Ectodermal cell (in vitro differentiated cells): Measurements from ENCODE around the gene PRRX2.

Experiments
- H3K27ac ChIP-seq: 2 replicates; pipeline ENCODE4 v1.7.0; 2013; ENCODE audit warnings: mild to moderate bottlenecking, low read depth, low read length; ENCODE audit not compliant: insufficient read depth, poor library complexity, severe bottlenecking
- H3K27me3 ChIP-seq: 2 replicates; pipeline ENCODE4 v1.7.0; 2013; ENCODE audit warnings: mild to moderate bottlenecking, low read length; ENCODE audit not compliant: insufficient read depth, control insufficient read depth, poor library complexity, severe bottlenecking
- H3K36me3 ChIP-seq: one replicate; pipeline ENCODE4 v1.7.0; 2013; ENCODE audit warnings: low read length; ENCODE audit not compliant: control insufficient read depth, insufficient read depth
- H3K4me1 ChIP-seq: one replicate; pipeline ENCODE4 v1.7.0; 2013; ENCODE audit warnings: low read length; ENCODE audit not compliant: control insufficient read depth, insufficient read depth
- H3K4me3 ChIP-seq: 2 replicates; pipeline ENCODE4 v1.7.0; 2013; ENCODE audit warnings: low read depth, low read length, control low read depth; ENCODE audit not compliant: insufficient read depth
- H3K9me3 ChIP-seq: 2 replicates; pipeline ENCODE4 v1.7.0; 2013; ENCODE audit warnings: mild to moderate bottlenecking, low read length, moderate library complexity; ENCODE audit not compliant: control insufficient read depth
- WGBS, 2 experiments: methylation state at CpG; one replicate each; pipeline ENCODE4 v1.1.7; 2013; ENCODE audit warnings: missing lambda C conversion rate in 2 of 2; 5-methylcytosine and 5-hydroxymethylcytosine counted together

Gene PRRX2

GRCh38 chr9:129627556-129628440 lies 37.6 kb upstream of the PRRX2 start:
- H3K27ac ChIP-seq, result no peak overlapping the region
- H3K36me3 ChIP-seq, result peaks cover 4% of the 10 kb centered on the region
- no peaks in the 10 kb centered on the region for H3K27me3 ChIP-seq
- no peaks in the 10 kb centered on the region for H3K9me3 ChIP-seq
- H3K4me1 ChIP-seq, result peaks cover 10% of the 10 kb centered on the region
- 83 to 87% methylated on average over 12 of the region's 12 CpGs for WGBS, 2 experiments
- peak overlapping the region; percentile 75 for H3K4me3 ChIP-seq

GRCh38 chr9:129628709-129629108 lies 36.7 kb upstream of the PRRX2 start:
- peaks cover 6% of the 10 kb centered on the region for H3K36me3 ChIP-seq
- 95 to 96% methylated on average over 6 of the region's 6 CpGs for WGBS, 2 experiments

GRCh38 chr9:129629251-129629820 lies 36.1 kb upstream of the PRRX2 start:
- H3K27me3 ChIP-seq, result no peaks in the 10 kb centered on the region
- 96 to 97% methylated on average over 8 of the region's 8 CpGs for WGBS, 2 experiments
- no peak overlapping the region for H3K27ac ChIP-seq
- H3K4me1 ChIP-seq, result peaks cover 10% of the 10 kb centered on the region
- peaks cover 11% of the 10 kb centered on the region for H3K36me3 ChIP-seq
- no peaks in the 10 kb centered on the region for H3K9me3 ChIP-seq
- H3K4me3 ChIP-seq, result no peak overlapping the region

More at GRCh38 chr9:129628709-129629108, 36.7 kb upstream of the PRRX2 start:
- no peaks in the 10 kb centered on the region for H3K27me3 ChIP-seq
- H3K4me3 ChIP-seq, result no peak overlapping the region
- peaks cover 10% of the 10 kb centered on the region for H3K4me1 ChIP-seq
- H3K9me3 ChIP-seq, result no peaks in the 10 kb centered on the region
- H3K27ac ChIP-seq, result no peak overlapping the region

GRCh38 chr9:129630967-129631673 lies 34.3 kb upstream of the PRRX2 start:
- Histone ChIP-seq H3K27ac (no peak overlapping the region), H3K9me3 (no peaks in the 10 kb centered on the region), H3K4me3 (no peak overlapping the region), H3K36me3 (peaks cover 26% of the 10 kb centered on the region), H3K4me1 (peaks cover 10% of the 10 kb centered on the region), H3K27me3 (no peaks in the 10 kb centered on the region)
- WGBS, 2 experiments, result 82 to 84% methylated on average over 21 of the region's 21 CpGs

- H3K36me3 ChIP-seq, result peaks cover 26% of the 10 kb centered on the region
Measured at GRCh38 chr9:129631674-129632129, 33.7 kb upstream of the PRRX2 start.

GRCh38 chr9:129632460-129632859 lies 33.0 kb upstream of the PRRX2 start:
- peaks cover 4% of the 10 kb centered on the region for H3K4me1 ChIP-seq
- H3K36me3 ChIP-seq, result peaks cover 33% of the 10 kb centered on the region
- WGBS, 2 experiments, result 96% methylated on average over 13 of the region's 13 CpGs
- no peaks in the 10 kb centered on the region for H3K9me3 ChIP-seq
- H3K4me3 ChIP-seq, result no peak overlapping the region
- H3K27me3 ChIP-seq, result no peaks in the 10 kb centered on the region
- H3K27ac ChIP-seq, result no peak overlapping the region

More at GRCh38 chr9:129631674-129632129, 33.7 kb upstream of the PRRX2 start:
- H3K9me3 ChIP-seq, result no peaks in the 10 kb centered on the region
- no peak overlapping the region for H3K27ac ChIP-seq
- no peaks in the 10 kb centered on the region for H3K27me3 ChIP-seq
- H3K4me1 ChIP-seq, result peaks cover 10% of the 10 kb centered on the region
- 89 to 90% methylated on average over 19 of the region's 19 CpGs for WGBS, 2 experiments
- H3K4me3 ChIP-seq, result no peak overlapping the region

- H3K27ac ChIP-seq, result no peak overlapping the region
- H3K4me1 ChIP-seq, result no peaks in the 10 kb centered on the region
- H3K27me3 ChIP-seq, result no peaks in the 10 kb centered on the region
- H3K4me3 ChIP-seq, result no peak overlapping the region
- peaks cover 36% of the 10 kb centered on the region for H3K36me3 ChIP-seq
- no peaks in the 10 kb centered on the region for H3K9me3 ChIP-seq
- WGBS, 2 experiments, result 91 to 92% methylated on average over 4 of the region's 4 CpGs
Measured at GRCh38 chr9:129633207-129633606, 32.2 kb upstream of the PRRX2 start.

- H3K4me3 ChIP-seq, result no peak overlapping the region
- no peaks in the 10 kb centered on the region for H3K9me3 ChIP-seq
- H3K27ac ChIP-seq, result no peak overlapping the region
- peaks cover 38% of the 10 kb centered on the region for H3K36me3 ChIP-seq
- WGBS, 2 experiments, result 88 to 89% methylated on average over 13 of the region's 13 CpGs
- no peaks in the 10 kb centered on the region for H3K4me1 ChIP-seq
- no peaks in the 10 kb centered on the region for H3K27me3 ChIP-seq
Measured at GRCh38 chr9:129633848-129634247, 31.6 kb upstream of the PRRX2 start.

- Histone ChIP-seq H3K27me3 (no peaks in the 10 kb centered on the region), H3K36me3 (peaks cover 41% of the 10 kb centered on the region), H3K9me3 (no peaks in the 10 kb centered on the region), H3K4me3 (no peak overlapping the region), H3K27ac (no peak overlapping the region), H3K4me1 (peaks cover 1% of the 10 kb centered on the region)
- 97 to 98% methylated on average over 34 of the region's 34 CpGs for WGBS, 2 experiments
Measured at GRCh38 chr9:129635099-129636065, 30.1 kb upstream of the PRRX2 start.
